Retinal pigment epithelial cell (primary cell): ENCODE results near the gene PDGFD.
A peak's percentile ranks its signal among the peaks of the same experiment; 100 is the strongest.

Source experiments
- DNase-seq: peaks from one replicate; pipeline ENCODE4 v3.0.0-alpha.2; 2010; ENCODE audit warnings: low read depth
- H3K4me3 ChIP-seq: 2 replicates; pipeline ENCODE4 v1.5.1; 2011; ENCODE audit warnings: mild to moderate bottlenecking, low read length, control low read depth, moderate library complexity
- CTCF ChIP-seq: conservative IDR thresholded peaks from 2 replicates; pipeline ENCODE4 v1.5.1; 2011; ENCODE audit warnings: low read depth, low read length, control low read depth, inconsistent platforms

Gene PDGFD

GRCh38 chr11:104159356-104159755, 4.6 kb downstream of the PDGFD start:
- TF ChIP-seq CTCF = no peak
- no peak overlapping the region for H3K4me3 ChIP-seq
- DNase-seq = no peak

GRCh38 chr11:104155375-104155774, 8.6 kb downstream of the PDGFD start:
- TF ChIP-seq CTCF = no peak
- H3K4me3 ChIP-seq = no peak overlapping the region
- DNase-seq = no peak

- H3K4me3 ChIP-seq = no peak overlapping the region
- no peak for TF ChIP-seq CTCF
- no peak for DNase-seq
Observed at GRCh38 chr11:104154296-104154695, 9.7 kb downstream of the PDGFD start.

GRCh38 chr11:104152941-104153505, 10.9 kb downstream of the PDGFD start:
- no peak overlapping the region for H3K4me3 ChIP-seq
- TF ChIP-seq CTCF = no peak
- no peak for DNase-seq

- no peak overlapping the region for H3K4me3 ChIP-seq
- DNase-seq = no peak
- peak; percentile 44 for TF ChIP-seq CTCF
Observed at GRCh38 chr11:104151404-104152204, 12.3 kb downstream of the PDGFD start.

GRCh38 chr11:104148706-104149105, 15.2 kb downstream of the PDGFD start:
- TF ChIP-seq CTCF = no peak
- no peak for DNase-seq
- H3K4me3 ChIP-seq = no peak overlapping the region

GRCh38 chr11:104148074-104148473, 15.9 kb downstream of the PDGFD start:
- no peak for DNase-seq
- H3K4me3 ChIP-seq = no peak overlapping the region
- no peak for TF ChIP-seq CTCF
